ENCODE measurements around the gene MIB2.
"Not testable (repeated sequence)": the region's sequence is repeated elsewhere in the genome, so short reads cannot be mapped to it uniquely, and the experiment has no call there.

MIB2 gene

DNA sequence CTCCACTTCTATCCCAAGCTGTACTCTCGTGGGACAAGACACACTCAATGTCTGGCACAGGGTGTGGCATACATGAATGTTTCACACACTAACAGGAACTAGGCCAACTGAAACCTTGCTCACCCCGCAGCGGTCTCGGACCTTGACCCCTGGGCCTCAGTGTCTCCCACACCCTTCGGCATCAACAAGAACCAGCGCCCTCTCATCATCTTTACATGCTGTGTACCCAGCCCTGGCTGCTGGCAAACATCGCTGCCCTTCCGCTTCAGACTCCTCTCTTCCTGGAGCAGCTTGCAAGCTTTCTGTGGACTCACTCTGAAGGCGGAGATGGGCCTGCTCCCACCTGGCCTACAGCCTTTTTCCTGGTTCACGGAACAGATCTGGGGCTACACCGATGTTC, 33.0 kb downstream of the MIB2 start:
- not testable (repeated sequence) for DNase-seq (ENCODE audit: low spot score)

DNA sequence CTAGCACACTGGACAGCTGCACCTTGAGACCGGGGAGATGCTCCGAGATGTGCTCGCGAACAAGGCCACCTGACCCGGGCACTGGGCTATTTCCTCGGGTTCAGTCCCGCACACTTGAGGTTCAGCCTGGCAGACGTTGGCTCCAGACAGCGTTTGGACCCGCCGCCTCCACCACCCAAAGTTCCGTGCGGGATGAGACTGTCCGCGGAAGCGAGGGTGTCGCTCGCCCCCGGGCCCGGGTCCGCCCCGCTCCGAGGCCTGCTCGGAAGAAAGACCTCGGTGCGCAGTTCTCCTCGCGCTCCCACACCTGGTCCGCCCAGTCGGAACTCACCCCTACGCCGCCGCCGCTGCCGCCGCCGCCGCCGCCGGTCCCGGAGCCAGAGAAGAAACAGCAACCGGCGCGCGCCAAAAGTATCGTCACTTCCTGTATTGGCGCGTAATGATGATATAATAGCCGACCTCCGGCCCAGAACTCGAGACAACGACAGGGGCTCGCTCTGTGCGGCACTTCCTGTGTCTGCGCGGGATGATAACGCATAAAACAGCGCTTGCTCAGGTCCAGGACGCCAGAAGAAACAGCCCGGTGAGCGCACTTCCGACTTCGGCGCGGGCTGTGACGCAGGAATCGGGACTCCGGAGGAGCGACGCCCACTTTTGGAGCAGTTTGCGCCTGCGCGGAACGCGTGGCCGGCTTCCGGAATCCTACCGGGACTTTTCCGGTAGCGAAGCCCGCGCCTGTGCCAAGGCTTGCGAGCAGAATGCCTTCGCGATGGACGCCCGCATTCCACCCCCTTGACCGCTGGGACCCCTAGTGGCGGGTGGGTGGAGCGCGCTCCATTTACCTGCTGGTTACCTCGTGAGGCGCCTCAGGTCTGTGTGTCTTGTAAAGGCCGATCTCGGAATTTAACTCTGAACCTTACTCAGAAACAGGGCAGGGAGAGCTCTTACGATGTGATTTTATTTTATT, 43.6 kb downstream of the MIB2 start, which contains the start of gene CDK11B:
TSS of gene CDK11B (minus strand) at position 422 of the 967 bp plus-strand sequence. CDS start 1,519 bp downstream, outside the sequence.
- DNase-seq (ENCODE audit: low spot score) = peak; percentile 77

DNA sequence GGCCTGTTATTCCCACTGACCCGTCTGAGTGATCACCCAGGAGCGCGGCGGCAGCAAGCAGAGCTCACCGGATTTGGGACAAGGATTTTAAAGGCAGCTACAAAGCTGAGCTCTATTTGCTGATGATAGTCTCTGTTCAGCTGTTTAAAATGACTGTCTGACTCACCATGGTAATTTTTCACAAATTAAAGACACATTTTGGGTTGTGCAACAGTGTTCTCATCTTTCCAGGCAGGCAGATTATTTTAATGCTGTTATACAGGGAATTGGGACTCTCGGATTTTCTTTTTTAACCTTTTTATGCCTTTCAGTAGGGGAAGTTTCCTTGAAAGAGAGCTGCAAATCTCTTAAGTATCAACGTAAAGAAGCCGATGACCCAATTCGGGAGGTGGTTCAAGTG, 47.1 kb downstream of the MIB2 start:
- DNase-seq (ENCODE audit: low spot score) = not testable (repeated sequence)

DNA sequence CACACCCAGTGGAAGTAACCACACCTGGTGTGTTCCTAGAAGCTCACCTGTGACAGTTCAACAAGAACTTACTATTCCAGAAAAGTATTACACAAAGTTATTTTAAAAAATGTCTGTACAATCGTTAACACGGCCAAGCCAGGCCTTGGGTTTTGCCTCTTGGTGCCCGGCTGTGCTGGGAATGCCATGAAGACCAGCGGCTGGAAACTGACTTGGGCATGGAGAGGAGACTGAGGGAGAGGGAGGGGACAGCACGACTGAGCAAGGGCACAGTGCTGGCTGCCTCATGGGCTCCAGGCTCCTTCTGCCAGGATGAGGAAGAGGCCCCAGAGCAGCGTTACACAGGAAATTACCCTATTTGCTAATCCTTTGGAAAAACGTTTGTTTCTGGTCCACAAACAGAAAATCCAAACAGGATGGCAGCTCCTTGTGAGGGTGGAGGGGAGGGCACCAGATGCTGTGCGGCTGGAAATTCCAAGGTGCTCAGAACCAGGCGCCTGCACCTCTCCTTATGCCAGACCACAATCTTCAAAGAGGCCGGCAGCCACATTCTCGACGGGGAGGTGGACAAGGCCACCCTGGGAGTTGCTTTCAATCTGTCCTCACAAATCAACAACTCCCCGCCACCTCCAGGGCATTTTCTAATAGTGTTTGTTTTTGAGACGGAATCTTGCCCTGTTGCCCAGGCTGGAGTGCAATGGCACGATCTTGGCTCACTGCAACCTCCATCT, 47.7 kb downstream of the MIB2 start:
- DNase-seq (ENCODE audit: low spot score) = not testable (repeated sequence)

DNA sequence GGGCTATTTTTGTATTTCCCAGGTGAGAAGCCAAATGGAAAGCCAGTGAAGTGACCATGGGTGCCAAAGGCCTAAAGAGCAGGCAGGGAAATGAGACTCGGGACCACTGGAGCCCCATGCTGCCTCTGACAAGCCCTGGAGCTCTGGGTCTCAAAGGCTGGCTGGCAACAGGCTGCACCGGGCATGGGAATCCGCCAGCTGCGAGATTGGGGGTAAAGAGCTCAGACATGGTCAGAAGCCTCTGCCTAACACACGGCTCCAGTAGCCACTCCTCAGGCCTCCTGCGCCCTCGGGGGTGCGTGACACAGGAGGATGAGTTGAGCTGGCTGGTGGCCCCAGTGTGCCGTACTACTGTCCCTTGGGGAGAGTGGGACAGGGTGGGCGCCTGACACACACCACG, 49.0 kb downstream of the MIB2 start:
- not testable (repeated sequence) for DNase-seq (ENCODE audit: low spot score)

DNA sequence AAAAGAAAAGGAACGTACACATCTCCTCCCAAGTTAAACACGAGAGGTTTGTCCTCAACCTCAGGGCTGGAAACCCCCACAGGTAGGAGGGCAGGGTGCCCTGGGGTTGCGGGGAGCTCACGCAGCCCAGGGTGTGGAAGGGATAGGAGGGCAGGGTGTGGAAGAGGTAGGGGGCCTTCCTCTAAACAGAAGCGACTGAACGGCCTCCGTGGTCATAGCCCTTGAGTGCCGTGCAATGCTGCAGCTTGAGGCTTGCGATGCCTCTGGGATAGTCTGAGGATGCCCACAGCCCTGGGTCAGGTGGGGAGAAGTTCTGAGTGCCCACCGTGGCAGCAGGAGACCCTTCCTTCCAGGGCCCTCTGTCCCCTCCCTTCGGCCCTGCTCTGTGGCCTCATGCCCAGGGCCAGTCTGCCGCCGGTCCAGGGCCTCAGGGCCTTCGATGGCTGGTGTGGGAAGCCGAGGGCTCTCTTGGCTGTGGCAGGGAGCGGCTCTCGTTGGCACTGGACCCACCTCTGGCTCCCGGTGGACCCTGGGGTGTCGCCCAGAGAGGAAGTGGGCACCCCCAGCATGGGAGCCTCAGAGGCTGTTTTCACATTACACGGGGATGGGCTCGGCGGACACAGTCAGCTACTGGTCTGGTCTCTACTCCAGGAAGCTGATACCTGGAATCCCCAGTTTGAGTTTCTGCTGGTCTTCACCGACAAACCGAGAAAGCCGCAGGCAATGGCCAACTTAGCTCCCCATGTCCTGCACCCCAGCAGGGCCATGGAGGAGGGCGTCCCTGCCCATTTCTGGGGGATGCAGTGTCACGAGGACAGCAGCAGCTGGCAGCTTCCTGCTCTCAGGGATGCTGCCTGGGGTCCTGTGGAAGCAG, 49.9 kb downstream of the MIB2 start:
- DNase-seq (ENCODE audit: low spot score) = no peak

DNA sequence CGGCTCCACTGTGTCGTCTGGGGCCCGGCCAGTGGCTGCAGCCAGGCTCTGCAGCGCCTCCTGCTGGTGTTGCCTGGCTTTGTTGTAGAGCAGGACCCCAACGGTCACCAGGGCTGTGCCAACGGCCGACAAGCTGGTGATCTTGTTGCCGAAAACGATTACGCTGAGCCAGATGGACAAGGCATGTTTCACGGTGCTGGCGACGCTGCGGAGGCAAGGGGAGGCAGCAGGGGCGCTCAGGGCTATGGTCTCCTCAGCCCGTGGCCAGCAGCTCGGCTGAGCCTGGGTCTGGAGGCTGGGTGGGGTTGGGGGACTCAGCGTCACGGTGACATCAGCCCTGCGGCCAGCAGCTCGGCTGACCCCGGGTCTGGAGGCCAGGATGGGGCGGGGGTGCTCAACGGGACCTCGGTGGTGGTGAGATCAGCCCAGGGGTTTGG, 50.5 kb downstream of the MIB2 start:
- DNase-seq (ENCODE audit: low spot score) = no peak

DNA sequence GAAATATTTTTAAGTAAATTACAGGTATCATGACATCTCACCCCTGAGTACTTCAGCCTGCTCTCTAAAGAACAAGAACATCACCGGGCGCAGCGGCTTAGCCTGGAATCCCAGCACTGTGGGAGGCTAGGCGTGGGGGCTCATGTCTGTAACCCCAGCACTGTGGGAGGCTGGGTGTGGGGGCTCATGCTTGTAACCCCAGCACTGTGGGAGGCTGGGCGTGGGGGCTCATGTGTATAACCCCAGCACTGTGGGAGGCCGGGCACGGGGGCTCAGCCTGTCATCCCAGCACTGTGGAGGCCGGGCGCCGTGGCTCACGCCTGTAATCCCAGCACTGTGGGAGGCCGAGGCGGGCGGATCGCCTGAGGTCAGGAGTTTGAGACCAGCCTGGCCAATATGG, 51.2 kb downstream of the MIB2 start:
- DNase-seq (ENCODE audit: low spot score) = no peak

DNA sequence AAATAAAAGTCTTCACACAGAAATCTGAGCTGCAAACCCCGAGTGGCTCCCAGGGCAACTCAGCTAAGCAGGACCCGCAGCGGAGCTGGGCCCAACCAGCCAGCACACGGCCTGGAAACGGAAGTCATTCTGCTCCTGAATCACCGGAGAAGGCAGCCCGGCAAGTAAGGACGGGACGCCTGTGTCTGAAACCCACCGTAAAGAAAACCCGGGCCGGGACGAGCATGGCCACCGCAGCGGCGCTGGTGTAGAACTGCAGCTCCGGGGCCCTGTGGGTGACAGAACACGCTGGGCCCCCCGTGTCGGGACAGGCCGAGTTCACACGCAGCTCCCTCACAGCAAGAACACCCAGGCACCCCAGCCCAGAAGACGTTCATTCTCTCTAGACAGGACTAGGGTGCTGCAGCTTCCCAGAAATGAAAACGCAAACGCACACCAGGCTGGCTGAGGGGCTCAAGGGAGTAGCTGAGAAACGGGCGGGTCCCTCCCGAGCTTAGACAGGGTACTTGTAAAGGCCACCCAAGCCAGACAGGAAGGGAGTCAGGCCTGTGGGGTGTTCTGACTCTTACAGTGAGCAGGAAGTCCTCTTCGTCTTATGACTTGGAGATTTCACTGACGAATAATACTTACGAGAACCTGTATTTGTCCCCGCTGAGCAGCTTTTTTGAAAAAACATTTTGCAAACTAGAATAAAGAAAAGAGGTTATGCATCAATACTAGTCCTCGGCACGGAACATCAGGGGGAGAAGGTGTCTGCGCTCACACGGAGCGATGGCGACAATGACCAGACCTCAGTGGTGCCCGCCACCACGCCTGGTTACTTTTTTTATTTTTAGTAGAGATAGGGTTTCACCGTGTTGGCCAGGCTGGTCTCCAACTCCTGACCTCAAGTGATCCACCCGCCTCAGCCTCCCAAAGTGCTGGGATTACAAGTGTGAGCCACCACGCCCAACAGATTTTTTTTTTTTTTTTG, 54.5 kb downstream of the MIB2 start:
- no peak for DNase-seq (ENCODE audit: low spot score)

DNA sequence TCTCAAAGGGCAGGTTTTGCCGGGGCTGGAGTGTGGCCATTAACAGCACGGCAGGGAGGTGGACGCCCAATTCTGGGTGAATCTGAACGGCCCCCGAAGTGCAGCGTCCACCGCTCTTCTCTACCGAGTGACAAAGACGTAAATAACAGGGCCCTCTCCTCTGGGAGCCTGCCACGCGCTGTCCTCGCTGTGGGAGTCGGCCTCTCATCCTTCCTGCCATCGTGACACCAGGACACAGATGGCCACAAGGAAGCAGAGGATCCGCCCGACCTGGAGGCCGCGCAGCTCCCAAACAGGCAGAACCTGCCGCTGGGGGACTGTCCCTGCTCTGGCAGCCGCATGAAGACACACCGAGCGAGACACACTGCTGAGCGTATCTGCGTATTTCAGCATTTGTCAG, 55.6 kb downstream of the MIB2 start:
- DNase-seq (ENCODE audit: low spot score) = no peak

DNA sequence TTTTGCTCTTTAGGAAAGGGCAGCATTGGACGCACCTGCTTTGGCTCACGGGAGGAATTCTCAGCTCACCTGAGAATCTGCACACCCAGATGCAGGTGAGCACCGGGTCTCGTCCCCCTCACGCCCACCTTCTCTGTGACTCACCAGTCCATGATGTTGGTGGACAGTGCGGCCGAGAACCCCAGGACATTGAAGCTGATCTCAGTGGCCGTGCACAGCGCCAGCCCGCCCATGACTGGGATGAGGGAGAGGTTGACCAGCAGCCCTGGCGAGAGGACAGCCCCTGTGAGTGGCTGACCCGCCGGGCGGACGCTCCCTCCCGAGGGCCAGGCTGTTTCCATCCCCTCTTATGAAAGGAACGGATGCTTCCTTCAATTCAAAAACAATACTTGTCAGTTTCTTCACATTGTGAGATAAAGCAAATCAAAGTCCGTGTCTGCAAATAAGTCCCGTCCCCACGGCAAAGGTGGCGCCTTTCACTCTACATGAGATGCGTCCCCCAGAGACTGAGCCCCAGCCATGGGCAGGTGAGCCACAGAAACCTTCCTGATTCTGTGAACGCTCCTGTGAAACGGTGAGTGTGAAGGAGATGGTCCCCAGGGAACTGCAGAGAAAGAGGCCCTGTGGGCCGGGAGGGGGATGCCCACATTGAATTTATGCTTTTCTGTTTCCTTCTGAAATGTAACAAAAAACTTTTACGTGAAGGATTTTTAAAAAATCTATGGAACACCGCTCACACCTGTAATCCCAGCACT, 56.2 kb downstream of the MIB2 start:
- DNase-seq (ENCODE audit: low spot score) = no peak

DNA sequence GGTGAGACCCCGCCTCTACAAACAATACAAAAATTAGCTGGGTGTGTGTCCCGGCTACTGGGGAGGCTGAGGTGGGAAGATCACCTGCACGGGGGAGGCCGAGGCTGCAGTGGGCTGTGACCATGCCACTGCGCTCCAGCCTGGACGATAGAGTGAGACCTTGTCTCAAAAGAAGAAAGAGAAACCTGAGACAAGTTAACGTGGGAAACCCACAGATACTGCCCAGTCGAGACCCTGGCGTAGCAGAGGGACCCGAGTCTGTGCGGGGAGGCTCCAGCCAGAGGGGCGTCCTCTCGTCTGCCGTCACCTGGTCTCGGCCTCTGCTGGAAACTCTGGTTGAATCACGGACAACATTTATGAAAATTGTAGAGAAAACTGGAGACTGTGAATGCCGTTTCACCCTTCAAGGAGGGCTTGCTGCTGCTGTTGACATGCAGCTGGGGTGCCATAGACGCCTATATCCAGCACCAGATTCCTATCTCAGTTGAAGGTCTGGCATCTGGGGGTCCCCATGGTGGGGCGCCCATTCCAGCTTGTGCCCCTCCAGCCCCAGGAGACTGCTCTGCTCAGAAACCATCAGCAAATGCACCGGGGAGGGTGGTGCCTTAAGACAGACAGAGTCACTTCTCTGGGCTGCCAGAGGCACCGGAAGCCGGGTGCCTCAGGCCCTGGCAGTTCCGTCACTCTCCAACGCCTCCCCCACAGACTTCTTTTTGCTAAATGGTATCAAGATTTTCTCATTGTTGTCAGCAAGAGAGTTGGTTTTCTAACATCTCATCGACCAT, 57.1 kb downstream of the MIB2 start:
- no peak for DNase-seq (ENCODE audit: low spot score)

DNA sequence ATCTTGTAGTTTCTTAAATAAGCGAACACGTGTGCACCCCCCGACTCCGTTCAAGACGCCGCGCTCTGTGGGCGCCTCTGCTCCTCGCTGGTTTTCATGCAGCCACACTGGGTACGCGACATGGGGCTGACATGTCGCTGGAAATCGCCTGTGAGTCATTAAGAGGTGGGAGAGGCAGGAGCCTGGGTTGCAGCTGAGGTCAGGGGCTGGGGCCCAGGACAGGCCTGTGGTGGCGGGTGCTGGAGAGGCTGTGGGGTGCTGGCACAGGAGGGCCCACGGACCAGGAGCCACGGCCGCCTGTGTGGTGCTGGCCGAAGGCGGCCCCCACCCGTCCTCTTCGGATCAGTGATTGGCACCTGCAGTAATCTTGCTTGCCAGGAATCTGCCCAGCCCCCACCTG, 59.5 kb downstream of the MIB2 start:
- not testable (repeated sequence) for DNase-seq (ENCODE audit: low spot score)

DNA sequence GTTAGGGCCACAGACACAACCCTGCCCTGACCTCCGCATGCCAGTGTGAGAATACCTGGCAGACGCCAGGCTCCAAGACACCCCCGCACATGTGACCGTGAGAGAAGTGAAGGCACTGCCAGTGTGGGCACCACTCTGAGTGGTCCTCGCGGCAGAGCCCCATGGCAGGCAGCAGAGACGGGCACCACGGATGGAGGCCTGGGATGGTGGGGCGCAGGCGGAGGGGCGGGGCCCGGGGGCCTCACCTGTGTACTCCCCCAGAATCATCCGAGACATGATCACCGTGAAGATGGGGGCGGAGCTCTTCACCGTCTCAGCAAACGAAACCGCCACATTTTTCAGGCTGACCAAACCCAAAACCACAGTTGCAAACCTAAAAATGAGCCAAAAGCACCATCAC, 59.9 kb downstream of the MIB2 start:
- not testable (repeated sequence) for DNase-seq (ENCODE audit: low spot score)

DNA sequence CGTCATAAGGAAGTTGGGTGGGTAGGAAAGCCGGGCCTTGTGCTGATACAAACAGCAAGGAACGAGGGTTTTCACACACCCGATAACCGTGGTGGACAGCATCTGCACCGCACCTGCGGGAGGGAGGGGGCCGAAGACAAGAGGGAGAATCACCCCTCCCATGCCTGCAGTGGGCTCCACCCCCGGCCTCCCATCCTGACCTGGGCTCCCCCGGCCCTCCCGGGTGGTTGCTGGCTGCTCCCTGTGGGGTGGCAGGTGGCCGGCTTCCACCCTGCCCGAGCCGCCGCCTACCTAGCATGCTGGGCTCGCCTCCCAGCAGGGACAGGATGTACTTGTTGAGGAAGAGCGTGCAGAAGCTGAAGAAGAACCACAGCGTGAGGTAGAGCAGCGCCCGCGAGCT, 60.8 kb downstream of the MIB2 start:
- DNase-seq (ENCODE audit: low spot score) = not testable (repeated sequence)

DNA sequence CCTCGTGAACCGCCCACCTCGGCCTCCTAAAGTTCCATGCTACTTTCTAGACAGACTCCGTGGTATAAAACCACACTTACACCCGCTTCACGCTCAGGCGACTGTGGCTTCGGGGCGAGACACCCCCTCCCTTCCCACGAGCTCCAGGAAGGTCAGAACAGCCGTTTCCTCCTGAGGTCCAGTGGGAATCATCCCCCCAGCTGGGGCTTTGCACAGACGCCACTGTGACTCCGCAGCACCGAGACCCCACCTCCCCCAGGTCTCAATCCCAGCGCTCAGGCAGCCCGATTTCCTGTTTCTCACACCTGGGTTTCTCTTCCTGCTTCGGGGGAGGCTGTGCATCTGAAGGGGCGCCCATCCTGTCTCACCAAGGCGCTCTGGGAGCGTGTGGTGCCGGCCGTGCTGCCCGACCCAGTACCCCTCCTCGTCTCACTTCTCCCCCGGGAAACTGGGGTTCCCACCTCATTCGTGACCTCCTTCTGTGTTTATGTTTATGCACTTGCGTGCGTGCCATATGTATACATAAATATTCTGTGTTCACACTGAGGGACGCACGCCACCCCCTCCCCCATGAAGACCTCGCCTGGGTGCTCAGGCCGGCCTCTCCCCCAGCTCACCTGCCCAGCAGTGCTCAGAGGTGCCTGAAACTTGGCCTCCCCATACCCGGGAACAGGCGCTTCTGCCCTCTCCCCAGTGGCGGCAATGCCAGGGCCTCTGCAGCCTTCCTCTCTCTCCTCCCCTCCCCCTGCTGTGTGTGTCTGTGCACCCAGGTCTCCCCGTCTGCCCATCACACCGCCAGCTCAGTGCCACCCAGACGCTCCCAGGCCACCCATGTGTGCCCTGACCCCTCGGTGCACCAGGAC, 62.6 kb downstream of the MIB2 start:
- no peak for DNase-seq (ENCODE audit: low spot score)

DNA sequence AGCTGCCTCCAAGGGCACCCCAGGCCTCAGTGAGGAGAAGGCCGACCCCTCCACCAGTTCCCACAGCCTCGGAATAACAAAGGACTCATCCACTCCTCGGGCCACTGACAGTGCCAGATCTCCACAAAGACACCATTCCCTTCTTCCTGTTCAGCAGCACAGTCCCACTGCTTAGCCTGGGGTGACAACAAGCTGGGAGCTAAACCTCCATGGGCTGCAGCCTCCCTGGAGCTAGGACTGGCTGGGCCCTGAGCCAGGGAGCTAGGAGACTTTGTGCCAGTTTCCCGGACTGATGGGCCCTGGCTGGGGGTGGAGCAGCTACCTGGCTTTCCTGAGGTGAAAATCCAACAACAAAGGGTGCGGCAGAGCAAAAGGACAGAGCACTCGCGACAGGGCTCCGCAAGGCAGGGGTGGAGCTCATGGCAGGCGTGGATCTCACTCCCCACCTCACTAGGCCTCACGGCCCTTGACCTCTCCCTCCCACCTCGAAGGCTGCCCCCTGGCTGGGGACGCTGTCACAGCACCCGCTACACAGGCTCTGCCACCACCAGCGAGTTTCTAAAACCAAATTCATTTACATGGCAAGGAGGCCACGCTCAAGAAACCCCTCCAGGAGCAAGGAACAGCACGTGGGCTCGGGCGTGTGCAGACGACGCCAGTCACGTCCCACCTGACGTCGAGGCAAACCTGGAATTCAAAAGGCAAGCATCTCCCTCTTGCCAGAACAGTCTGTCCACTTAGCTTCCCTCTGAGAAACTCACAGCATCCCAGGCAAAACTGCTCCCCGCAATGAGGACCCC, 63.5 kb downstream of the MIB2 start:
- no peak for DNase-seq (ENCODE audit: low spot score)
